Astrocyte (in vitro differentiated cells and primary cell): ENCODE data around the gene ATG3.

Experiments used
- CTCF ChIP-seq: IDR thresholded peaks from 2 replicates; pipeline ENCODE4 v1.5.1; 2011; ENCODE audit warnings: low read depth, mild to moderate bottlenecking, inconsistent platforms, low read length, moderate library complexity; ENCODE audit not compliant: insufficient read depth
- EZH2 ChIP-seq: IDR thresholded peaks from 2 replicates; pipeline ENCODE4 v1.6.1; 2012; ENCODE audit warnings: mild to moderate bottlenecking, low read length, inconsistent platforms; ENCODE audit not compliant: insufficient read depth

GRCh38 chr3:112514527-112515128 lies 47.1 kb downstream of the ATG3 start:
- no peak for TF ChIP-seq CTCF
- no peak for TF ChIP-seq EZH2
